T-helper 22 cell (primary cell): ENCODE measurements around the gene DHODH.

ENCODE experiments used
- DNase-seq: peaks from one replicate; pipeline ENCODE4 v3.0.0-alpha.2; 2020; ENCODE audit warnings: low read depth

DHODH gene

DNA sequence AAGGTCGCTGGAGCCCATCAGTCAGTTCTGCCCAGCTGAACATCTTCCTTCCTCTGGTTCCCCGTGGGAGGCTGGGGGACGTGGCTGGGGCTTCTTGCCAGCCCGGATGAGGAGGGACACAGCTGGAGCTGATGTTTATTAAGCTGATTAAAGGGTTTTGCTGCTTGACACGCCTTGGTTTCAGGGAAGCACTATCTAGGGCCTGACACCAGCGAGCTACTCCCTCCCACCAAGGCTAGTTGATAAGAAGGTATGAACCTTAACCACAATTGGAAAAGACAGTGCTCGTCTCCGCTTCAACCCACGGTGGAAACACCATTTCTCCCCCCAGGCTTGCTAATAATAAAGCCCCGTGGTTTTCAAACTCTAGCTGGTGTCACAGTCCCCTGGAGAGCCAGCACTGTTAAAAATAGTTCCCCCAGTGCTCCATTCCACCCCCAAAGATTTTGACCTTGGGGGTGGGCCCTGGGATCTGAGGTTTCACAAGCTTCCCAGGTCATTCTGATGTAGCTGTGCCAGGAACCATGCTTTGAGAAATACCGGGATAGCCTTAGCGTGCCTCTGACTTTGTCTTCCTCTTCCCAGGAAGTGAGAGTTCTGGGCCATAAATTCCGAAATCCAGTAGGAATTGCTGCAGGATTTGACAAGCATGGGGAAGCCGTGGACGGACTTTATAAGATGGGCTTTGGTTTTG lies 5.5 kb downstream of the DHODH start:
- no peak for DNase-seq

DNA sequence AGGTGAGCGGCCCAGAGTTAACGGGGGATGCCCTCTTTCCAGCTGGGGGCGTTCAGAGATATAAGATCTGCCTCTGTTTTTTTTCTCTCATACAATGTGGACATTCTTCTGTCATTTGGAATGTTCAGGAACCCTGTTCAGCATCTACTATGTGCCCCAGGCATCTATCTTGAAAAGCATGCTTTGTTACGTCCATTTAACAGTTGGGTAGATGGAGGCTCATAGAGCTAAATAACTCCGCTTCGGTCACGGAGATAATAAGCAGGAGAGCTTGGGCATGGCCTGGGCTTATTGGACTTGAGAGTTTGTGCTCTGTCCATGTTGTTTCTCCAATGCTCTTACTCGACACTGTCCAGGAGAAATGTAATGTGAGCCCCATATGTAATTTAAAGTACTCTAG lies 6.1 kb downstream of the DHODH start:
- DNase-seq: no peak

DNA sequence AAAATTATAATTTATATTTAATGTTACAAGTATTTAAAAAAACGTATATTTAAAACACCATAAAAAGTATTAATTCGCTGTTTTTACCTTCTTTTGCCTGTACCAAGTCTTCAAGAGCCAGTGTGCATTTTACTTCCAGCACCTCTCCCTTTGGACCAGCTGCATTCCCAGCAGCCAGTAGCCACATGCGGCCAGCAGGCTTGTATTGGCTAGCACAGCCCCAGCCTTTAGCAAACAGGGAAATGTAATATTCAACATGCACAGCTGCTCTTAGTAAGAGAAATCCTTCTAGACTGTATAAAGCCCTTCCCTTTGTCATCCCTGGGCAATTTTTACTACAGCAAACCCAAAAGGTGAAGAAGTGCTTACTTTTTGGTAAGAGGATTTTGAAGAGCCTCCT lies 6.6 kb downstream of the DHODH start:
- no peak for DNase-seq

DNA sequence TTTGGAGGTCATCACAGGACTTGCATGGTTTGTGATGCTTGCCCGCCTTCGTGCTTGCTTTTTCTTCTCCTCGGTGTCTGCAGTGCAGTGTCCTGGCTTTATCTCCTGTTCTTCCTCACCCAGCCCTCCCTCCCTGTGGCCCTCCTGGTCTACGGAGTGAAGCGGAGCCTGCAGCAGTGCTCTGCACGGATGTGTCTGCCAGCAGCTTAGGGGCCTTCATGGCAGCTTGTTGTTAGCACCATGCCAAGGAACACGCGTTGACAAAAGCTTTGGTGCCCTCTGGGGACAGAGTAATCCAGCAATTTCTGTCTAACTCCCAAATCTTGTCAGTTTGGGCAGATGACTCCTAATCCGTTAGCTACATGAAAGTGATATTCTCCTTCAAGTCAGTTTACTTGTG lies 9.9 kb downstream of the DHODH start:
- no peak for DNase-seq

DNA sequence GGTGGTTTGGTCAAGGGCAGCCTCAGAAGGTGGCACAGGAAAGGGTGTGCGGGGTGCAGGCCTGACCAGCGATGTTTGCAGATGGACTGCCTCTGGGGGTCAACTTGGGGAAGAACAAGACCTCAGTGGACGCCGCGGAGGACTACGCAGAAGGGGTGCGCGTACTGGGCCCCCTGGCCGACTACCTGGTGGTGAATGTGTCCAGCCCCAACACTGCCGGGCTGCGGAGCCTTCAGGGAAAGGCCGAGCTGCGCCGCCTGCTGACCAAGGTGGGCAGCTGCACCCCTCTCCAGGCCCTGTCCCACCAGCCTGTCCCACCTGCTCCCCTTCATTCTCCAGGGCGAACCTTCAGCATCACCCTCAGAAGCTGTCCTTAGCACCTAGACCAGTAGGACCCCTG lies 12.5 kb downstream of the DHODH start:
- DNase-seq: no peak

DNA sequence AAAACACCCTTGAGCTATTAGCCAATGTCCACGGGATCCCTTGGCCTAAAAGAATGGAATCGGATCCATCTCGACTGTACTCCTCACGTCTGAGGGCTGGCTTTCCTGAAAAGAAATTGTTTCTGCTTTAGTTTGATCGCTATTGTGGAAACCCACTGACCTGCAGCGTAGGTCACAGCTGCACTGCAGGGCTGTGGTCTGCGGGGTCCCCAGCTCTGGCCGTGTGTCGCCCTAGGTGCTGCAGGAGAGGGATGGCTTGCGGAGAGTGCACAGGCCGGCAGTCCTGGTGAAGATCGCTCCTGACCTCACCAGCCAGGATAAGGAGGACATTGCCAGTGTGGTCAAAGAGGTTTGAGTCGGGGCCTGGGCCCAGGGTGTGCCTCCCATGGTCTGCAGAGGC lies 13.6 kb downstream of the DHODH start:
- DNase-seq: no peak

DNA sequence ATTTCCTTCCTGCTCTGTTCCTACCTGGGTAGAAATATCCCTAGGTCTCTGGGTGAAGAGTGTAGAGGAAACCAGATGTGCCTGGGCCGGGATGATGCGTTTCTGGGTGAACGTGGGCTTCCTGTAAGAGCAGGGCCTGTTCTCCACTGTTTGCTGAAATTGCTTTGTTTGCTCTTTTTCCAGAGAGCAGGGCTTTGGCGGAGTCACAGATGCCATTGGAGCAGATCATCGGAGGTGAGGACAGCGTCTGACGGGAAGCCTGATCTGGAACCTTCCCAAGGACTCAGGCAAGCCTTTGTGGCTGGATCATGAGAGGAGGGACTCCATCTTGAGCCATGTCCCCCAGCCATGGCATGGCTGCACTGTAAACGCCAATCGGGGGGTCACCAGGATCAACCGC lies 15.4 kb downstream of the DHODH start:
- DNase-seq: no peak

DNA sequence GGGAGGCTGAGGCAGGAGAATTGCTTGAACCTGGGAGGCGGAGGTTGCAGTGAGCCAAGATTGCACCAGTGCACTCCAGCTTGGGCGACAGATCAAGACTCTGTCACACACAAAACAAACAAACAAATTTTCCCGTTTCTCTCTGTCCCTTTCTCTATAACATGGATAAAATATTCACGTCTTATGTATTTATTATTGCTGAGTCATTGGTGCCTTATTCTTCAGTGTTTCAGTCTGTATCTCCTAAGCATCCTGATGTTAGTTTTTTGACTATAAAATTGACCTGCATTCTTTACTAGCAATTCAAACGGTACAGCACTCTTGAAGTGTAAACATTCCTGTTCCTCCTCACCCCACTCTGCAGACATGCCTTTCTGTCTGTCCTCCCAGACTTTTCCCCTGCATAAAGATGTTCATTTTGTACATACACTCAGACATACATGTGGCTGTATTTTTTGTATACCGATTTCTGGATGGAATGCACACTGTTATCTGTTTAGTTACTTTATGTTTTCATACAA lies 16.4 kb downstream of the DHODH start:
- no peak for DNase-seq

DNA sequence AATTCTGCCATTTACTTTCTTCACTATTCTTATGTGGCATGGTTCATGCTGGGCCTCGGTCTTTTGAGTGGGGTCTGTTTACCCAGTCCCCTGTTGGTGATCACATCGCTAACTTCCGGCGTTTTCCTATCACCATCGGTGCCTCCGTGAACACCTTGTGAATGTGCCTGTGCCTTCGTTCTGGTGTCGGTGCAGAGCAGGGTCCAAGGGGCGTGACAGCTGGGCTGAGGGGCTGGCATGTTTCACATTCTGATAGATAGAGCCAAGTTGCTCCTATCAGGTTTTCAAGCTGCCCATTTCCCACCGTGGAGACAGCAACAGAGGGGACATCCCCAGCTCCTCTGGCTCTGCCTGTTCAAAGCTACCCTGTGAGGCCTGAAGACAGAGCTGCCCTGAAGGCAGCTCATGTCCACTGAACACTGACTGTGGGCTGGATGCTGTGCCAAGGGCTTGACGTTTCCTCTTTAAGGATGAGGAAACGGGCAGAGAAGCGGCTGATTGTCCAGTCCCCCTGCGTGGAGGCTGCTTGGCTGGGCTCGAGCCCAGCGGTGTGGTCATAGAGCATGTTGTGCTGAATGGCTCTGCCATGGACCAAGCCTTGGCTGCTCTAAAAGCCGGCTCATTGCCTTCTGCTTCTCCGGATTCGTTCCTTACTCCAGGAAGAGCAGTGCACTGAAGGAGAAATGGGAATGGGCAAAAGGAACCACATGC lies 17.0 kb downstream of the DHODH start:
- no peak for DNase-seq

DNA sequence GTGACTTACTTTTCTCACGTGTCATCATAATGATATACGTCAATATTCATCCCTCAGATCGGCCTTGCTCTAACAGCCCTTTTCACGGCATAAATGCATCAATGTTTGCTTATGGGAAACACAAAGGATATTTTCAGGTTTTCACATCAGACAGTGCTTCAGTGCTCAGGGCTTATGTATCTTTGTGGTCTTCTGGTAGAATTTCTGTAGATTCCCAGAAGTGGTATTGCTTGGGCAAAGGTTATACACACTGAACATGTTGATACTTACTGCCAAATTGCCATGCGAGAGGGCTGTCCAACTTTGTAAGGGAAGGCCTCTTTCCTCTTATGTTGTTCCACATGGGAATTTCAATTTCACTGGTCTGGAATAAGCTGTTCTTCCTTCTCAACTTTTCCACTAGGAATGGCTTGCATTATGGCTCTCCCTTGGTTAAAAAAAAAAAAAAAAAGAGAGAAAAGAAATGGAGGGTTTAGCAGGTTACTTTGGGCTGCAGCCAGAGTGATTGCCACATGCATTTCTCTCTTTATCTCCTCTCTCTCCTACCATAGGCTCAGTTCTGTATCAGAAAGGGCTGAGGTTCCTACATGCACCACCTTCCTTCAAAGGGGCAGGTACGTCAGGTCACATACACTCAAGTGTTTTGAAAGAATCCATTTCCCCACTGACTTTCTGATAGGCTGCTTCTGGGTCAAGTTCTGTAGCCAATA lies 19.3 kb downstream of the DHODH start:
- no peak for DNase-seq

DNA sequence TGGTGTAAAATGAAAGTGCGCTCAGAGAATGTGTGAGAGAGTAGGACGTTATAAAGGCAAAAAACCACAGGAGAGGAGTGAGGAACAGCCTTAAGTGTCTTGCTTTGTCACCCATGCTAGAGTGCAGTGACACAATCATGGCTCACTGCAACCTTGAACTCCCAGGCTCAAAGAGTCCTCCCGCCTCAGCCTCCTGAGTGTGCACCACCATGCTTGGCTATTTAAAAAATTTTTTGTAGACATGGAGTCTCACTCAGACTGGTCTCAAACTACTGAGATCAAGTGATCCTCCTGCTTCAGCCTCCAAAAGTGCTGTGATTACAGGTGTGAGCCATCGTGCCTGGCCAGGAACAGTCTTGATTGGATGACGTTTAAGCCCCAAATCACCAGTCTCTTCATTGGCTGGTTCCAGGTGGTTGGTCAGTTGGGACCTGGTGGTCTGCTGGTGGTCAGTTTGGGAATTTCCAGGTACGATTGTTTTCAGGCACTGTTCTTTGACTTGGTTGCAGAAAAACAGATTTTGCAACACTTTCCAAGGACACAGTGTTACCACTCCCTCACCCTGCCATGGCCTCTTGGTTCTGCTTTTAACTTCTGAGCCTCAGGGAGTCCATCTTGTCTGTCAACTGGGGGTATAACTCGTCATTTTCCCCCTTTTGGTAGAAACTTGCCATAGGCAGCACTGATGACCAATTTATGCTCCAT lies 21.2 kb downstream of the DHODH start:
- no peak for DNase-seq

DNA sequence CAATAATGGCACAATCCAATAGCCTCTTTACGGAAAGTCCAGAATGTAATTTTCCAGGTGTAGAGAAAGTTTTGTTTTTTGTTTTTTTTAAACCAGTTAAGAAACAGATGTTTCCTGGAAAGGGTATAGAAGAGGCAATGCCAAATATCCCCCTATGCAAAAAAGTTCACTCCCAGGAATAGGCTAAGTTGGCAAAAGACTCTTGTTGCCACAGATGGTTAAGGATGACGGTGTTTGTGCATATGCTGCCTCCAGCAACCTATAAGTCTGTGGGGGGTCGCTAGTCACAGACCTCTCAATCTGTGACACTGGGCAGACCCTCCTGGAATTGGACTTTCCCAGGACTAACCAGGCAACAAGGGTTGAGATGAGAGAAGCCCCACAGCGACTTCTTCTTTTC lies 24.9 kb downstream of the DHODH start:
- DNase-seq: no peak

DNA sequence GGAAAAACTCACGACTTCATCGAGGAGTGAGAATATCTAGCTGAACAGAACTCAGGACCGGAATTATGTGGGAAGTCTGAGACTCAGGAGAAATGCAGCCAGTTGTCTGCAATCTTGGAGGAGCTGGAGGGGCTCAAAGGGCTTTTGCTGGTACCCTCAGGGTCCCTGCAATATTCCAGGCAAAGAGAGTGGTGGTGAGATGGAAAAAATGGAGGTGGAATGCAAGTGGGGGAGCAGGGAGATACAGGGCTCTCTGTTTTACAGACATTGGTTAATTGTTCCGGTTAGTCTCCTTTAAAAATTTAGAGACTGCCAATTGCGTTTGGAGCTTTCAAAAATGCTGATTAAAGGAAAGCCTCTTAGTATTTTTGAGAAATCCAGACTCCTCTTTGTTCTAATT lies 27.6 kb downstream of the DHODH start:
- no peak for DNase-seq

DNA sequence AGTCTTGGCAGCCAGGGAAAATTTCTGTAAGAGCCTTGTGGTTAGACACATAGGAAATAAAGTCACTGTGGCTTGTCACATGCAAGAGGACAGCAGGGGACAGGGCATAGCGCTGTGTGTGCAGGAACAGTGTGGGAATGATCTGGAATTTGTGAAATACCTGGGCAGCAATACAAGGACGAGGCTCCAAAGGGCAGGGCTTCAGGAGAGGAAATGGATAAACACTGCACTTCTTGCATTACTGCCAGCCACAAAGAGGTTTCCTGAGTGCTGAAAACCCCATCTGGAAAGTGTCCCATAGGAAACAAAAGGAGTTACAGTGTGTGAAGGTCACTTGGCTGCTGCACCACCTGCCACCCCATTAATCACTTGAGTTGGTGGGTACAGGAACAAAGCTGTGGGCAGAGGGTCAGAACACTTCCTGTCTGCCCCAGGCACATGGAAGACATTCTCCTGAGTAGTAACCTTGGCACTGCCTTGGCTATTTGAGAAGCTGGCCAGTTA lies 33.7 kb downstream of the DHODH start:
- DNase-seq: no peak

DNA sequence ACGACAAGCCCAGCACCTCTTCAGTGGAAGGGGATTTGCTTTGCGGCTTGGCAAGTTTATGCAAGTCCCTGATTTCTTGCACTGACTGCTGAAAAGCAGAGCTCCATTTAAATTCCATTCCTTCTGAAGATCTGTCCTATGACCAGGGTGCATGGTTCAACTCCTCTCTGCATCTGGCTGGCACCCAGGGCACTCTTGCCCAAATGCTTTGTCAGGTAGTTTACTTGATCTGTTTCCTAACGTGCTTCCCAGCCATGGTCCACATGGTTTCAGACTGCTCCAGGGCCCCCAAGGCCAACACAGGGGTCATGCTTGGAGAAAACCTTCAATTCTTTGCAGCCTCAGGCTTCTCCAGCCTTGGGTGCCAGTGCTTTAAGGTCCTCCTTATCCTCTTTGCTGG lies 34.5 kb downstream of the DHODH start:
- DNase-seq: no peak

DNA sequence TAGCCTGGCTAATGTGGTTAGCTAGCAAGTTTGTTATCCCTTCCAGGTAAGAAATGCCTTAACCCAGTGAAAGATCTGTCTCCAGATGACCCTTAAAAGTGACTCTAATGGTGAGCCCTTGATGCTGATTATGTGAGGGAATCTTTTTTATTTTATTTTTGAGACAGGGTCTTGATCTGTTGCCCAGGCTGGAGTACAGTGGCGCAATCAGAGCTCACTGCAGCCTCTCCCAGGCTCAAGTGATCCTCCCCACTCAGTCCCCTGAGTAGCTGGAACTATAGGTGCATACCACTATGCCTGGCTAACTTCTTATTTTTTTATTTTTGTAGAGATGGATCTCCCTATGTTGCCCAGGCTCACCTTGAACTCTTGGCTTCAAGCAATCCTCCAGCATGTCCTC lies 35.0 kb downstream of the DHODH start:
- no peak for DNase-seq

DNA sequence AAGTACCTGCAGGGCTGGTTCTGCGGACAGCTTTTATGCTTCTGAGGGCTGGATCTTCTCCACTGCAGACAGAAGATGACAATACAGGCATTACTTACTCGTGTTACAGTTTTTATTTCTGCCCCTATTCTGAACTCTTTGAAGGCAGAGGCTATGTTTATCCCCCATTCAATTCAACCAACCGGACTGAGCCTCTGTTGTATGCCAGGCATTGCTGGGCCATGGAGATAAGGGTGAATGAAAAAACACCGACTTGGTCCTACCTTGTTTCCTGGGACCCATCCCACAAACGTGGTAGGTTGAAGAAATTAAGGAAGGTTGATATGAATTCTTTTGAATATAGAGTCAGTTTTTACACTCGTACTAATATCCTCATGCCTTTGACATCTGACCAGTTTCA lies 35.8 kb downstream of the DHODH start:
- no peak for DNase-seq

DNA sequence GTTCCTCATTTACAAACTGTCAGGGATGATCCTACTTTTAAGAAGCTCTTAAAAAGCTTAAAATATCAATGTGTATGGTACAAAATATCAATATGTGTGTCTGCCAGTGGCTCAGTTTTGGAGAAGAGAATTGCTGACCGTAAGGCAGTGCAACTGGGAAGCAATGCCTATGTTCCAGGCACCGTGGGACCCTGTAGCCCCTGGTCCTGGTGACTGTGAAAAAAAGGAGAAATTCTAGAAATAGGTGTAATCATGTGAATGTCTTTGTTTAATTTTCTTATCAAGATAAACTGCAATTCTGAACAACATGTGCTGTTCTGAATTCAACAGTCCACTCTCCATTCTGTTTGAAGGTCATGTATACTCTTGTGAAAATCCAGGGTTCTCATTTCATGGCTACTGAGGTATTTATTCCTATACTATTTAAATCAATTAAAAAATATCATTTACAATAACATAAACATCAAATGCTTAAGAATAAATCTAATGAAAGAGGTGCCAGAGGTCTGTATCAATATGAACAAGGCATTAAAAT lies 36.3 kb downstream of the DHODH start:
- DNase-seq: no peak

DNA sequence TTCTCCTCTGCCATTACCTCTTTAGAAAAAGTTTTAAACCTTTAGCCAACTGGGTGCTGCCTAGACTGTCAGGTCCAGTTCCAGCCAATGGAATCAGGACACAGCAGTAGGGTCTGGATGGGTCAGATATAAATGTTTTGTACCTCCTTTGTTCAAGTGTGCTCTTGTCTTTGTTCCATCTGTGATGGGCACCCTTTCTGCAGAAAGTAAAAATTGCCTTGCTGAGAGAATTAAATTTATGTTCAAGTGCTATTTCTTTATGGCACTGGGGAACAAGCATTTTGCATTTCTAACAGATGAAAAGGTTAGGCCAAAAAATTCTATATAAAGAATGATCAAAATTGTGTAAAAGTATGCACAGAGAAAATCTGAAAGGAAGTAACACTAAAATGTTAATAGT lies 40.6 kb downstream of the DHODH start:
- DNase-seq: no peak

DNA sequence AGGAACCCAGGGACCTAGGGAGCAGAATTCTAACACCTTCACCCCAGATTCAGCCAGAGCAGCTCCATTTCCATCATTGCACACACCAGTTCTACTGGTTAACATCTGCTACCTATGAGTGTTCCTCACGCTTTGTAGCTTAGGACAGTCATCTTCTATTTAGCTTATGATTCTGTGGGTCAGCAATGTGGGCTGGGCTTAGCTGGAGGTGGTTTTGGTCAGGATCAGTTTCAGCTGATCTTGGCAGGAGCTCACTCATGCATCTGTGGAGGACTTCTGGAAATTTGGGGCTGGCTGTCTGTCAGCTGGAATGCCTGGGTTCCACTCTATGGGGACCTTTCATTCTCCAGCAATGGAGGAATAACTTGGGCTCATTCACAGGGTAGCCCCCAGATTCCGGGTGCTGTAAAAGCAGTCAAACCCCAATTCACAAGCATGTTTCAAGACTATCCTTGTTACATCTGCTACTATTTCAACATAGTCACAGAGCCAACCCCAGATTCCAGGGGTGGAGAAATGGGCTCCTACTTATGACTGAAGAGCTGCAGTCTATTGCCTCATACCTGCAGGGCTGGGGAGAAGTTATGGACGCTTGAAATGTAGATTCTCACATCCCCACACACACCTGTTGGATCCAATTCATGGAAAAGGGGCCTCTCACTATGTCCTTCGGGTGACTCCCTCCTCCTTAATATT lies 42.4 kb downstream of the DHODH start:
- no peak for DNase-seq

DNA sequence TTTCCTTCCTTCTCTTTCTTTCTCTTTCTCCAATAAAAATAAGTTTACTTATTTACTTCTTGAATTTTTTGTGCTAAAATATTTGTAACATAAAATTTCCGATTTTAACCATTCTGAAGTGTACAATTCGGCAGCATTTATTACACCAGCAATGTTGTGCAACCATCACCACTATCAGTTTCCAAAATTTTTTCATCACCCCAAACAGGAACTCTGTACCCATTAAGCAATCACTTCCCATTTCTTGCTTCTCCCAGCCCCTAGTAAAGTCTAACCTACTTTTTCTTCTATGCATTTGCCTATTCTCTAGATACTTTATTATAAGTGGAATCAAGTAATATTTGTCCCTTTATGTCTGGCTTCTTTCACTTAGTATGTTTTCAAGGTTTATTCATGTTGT lies 43.3 kb downstream of the DHODH start:
- DNase-seq: no peak
